Measurements from ENCODE around the gene OVOL1. TPM values are rescaled to one million over a fixed set of nuclear protein-coding genes. Genes with fewer than 3 reads are reported as not detected.

The OVOL1 gene
- total RNA-seq, 4 donors from 2014 or later: 0.62 TPM; not detected in 3

DNA sequence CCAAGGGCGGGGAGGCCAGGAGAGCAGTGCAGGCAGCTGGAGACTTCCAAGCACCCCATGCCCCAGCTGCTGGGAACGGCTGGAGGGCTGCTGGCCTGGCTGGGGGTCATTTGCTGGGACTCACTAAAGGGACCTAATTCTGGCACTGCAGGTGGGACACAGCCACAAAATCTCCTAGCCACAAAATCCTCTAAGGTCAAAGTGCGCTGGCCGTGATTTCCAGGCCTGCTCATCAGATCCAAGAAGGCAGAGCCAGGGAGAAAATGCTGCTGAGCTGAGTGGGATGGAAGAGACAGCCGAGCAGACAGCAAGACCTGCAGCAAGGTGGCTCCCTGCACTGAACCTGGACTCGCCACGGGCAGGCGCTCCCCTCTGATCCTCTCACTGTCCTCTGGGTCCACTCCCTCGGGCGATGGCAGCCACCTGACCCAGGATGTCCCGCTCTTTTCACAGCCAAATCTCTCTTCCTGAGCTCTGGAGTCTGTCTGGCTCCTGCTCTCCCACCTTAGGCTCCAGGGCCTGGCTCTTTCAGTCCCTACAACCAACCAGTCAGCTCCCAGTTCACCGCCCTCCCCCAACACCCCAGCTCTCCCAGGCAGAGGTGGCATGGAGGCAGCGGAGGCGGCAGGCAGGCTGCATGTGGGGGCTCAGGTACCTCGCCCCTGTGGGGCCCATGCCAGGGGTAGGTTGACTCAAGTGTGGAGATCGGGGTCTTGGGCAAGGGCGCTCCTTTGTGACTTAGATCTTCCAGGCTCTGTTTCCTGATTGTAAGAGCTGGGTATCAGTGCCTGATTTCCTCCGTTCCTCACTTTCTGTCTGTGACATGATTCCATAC is 14.5 kb downstream of the OVOL1 start:
- no peak for ATAC-seq
- WGBS, 2 donors (ENCODE audit: low coverage in 1 of 2): 53 to 83% methylated on average over 4 of the region's 18 CpGs
- TF ChIP-seq EP300 (IDR thresholded peaks at IDR 0.05) (no peak), POLR2AphosphoS5 (IDR thresholded peaks at IDR 0.05) (no peak)
- H3K27ac ChIP-seq: no peak overlapping the region
- peaks cover 93% of the 10 kb centered on the region for H3K27me3 ChIP-seq
- H3K9me3 ChIP-seq: no peaks in the 10 kb centered on the region
- H3K4me1 ChIP-seq: no peaks in the 10 kb centered on the region
- H3K36me3 ChIP-seq: no peaks in the 10 kb centered on the region
- H3K4me3 ChIP-seq: no peak overlapping the region

DNA sequence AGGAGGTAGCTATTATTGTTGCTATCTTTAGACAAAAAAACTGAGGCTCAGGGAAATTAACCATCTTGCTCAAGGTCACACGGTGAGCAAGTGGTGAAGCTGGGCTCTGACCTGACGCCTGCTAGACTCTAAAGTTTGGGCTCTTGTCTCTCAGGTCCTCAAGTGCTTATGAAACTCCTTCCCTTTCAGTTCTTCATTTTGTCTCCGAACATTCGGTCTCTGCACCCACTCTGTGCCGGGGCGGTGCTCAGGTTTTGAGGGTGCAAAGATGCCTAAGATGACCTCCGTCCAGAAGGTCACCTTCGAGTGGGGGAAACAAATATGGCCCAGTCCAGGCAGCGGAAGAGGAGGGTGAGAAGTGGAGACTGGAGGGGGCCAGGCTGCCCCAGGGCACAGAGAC is 16.0 kb downstream of the OVOL1 start:
- no peak for TF ChIP-seq POLR2A (IDR thresholded peaks at IDR 0.05)
- TF ChIP-seq POLR2AphosphoS5 (IDR thresholded peaks at IDR 0.05): no peak
- no peak for TF ChIP-seq EP300 (IDR thresholded peaks at IDR 0.05)
- TF ChIP-seq, protein P1, sequence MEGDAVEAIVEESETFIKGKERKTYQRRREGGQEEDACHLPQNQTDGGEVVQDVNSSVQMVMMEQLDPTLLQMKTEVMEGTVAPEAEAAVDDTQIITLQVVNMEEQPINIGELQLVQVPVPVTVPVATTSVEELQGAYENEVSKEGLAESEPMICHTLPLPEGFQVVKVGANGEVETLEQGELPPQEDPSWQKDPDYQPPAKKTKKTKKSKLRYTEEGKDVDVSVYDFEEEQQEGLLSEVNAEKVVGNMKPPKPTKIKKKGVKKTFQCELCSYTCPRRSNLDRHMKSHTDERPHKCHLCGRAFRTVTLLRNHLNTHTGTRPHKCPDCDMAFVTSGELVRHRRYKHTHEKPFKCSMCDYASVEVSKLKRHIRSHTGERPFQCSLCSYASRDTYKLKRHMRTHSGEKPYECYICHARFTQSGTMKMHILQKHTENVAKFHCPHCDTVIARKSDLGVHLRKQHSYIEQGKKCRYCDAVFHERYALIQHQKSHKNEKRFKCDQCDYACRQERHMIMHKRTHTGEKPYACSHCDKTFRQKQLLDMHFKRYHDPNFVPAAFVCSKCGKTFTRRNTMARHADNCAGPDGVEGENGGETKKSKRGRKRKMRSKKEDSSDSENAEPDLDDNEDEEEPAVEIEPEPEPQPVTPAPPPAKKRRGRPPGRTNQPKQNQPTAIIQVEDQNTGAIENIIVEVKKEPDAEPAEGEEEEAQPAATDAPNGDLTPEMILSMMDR (IDR thresholded peaks at IDR 0.05): no peak
- H3K4me1 ChIP-seq: no peaks in the 10 kb centered on the region
- no peaks in the 10 kb centered on the region for H3K36me3 ChIP-seq
- no peak overlapping the region for H3K27ac ChIP-seq
- no peak for ATAC-seq
- no peak overlapping the region for H3K4me3 ChIP-seq
- WGBS, 2 donors (ENCODE audit: low coverage in 1 of 2): 100% methylated on average over 3 of the region's 9 CpGs; no CpG with 5 or more reads in 1 of the 2 donors
- no peaks in the 10 kb centered on the region for H3K9me3 ChIP-seq
- H3K27me3 ChIP-seq: peaks cover 87% of the 10 kb centered on the region

DNA sequence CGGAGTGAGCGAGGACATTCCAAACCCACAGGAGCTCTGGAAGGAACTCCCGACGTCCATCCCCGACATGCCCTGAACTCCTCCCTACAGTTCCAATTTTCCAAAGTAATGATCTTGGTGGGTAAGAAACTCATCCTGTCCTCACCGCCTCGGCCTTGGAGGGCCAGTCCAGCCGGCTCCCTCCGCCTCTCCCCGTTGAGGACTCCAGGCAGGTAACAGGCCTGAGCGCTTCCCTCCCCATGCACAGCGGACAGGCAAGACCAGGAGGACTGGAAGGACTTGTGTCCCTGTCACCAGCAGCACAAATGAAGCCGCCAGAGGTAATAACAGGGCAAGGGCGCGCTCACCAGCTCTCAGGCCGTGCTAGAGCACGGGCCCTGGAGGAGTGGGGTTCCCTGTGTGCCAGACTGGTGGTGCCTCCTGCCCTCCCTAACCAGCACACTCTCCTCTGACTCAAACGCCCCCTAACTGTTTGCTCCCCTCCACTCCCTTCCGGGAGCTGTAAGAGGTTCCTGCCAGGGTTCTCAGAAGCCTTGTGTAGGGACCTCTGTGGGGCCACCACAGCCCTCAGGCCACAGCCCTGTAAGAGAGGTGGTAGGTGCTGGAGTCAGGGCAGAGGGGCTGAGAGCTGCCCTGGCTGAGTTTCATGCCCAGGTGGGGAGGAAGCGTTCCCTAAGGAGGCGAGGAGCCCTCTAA is 17.1 kb downstream of the OVOL1 start:
- Histone ChIP-seq H3K4me1 (no peaks in the 10 kb centered on the region), H3K36me3 (no peaks in the 10 kb centered on the region), H3K4me3 (no peak overlapping the region), H3K27ac (no peak overlapping the region), H3K9me3 (no peaks in the 10 kb centered on the region), H3K27me3 (peaks cover 76% of the 10 kb centered on the region)
- 44 to 48% methylated on average over 3 to 7 of the region's 21 CpGs for WGBS, 2 donors (ENCODE audit: low coverage in 1 of 2)
- no peak for ATAC-seq
- TF ChIP-seq POLR2AphosphoS5 (IDR thresholded peaks at IDR 0.05): no peak
- no peak for TF ChIP-seq POLR2A (IDR thresholded peaks at IDR 0.05)
- TF ChIP-seq, protein P1 (IDR thresholded peaks at IDR 0.05): no peak
- no peak for TF ChIP-seq EP300 (IDR thresholded peaks at IDR 0.05)

DNA sequence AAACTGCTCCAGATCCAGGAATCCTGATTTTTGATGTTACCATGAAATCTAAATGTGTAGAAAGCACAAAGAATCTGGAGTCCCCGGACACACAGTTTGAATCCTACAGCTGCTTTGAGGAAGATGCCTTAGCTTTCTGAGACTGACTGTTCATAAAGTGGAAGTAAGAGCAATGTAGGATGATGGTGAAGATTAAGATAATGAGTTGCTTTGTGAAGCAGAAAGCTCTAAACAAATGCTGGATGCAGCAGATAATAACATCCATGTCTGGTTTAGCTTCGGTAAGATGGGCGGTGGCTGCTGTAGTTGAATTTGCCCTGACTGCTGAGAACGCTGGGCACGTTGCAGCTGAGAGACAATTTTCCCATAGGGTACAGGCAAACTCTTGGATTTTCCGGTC is 20.1 kb downstream of the OVOL1 start:
- Histone ChIP-seq H3K27me3 (peaks cover 45% of the 10 kb centered on the region), H3K9me3 (no peaks in the 10 kb centered on the region), H3K4me1 (no peaks in the 10 kb centered on the region), H3K36me3 (no peaks in the 10 kb centered on the region), H3K4me3 (no peak overlapping the region), H3K27ac (no peak overlapping the region)
- TF ChIP-seq POLR2A (IDR thresholded peaks at IDR 0.05): no peak
- no peak for TF ChIP-seq POLR2AphosphoS5 (IDR thresholded peaks at IDR 0.05)
- no peak for TF ChIP-seq EP300 (IDR thresholded peaks at IDR 0.05)
- TF ChIP-seq, protein P1 (IDR thresholded peaks at IDR 0.05): no peak
- WGBS, 2 donors (ENCODE audit: low coverage in 1 of 2): 20 to 66% methylated on average over 1 to 6 of the region's 6 CpGs
- ATAC-seq: no peak

DNA sequence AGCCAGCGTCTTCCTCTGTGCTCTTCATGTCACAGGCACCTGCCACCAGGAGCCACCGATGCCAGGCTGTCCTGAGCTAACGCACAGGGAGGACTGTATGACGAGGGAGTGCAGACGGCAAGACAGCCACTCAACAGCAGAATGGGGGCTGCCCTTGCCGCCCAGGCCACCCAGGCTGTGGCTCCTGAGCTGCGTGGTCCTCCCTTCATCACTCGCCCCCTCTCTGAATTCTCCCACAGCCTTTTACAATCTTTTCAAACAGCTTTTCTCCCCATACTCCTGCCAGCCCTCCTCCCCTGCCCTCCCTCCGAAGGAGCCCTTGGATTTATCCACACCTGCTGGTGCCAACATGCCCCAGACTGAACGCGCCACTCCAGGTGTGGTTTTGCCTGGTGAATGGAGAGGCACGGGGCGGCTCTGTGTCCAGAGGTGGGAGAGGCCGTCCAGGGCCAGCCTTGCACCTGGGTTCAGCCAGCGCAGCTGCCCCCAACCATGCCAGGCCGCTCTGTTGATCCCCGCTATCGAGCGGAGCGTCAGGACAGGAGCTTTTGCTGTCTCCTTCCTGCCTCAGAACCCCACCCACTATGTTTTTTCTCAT is 22.0 kb downstream of the OVOL1 start:
- no peaks in the 10 kb centered on the region for H3K9me3 ChIP-seq
- TF ChIP-seq EP300 (IDR thresholded peaks at IDR 0.05) (no peak), POLR2A (IDR thresholded peaks at IDR 0.05) (no peak), POLR2AphosphoS5 (IDR thresholded peaks at IDR 0.05) (no peak)
- TF ChIP-seq, protein P1 (IDR thresholded peaks at IDR 0.05): no peak
- no peak overlapping the region for H3K27ac ChIP-seq
- no peaks in the 10 kb centered on the region for H3K36me3 ChIP-seq
- no peaks in the 10 kb centered on the region for H3K4me1 ChIP-seq
- H3K27me3 ChIP-seq: peaks cover 27% of the 10 kb centered on the region
- 63% methylated on average over 6 of the region's 20 CpGs; no CpG with 5 or more reads in 1 of the 2 donors for WGBS, 2 donors (ENCODE audit: low coverage in 1 of 2)
- ATAC-seq: no peak
- no peak overlapping the region for H3K4me3 ChIP-seq

All from gastroesophageal sphincter (tissue), 4 donors.